ENCODE results near the gene PJA1. TPM values are rescaled to one million over a fixed set of nuclear protein-coding genes. Genes with fewer than 3 reads are reported as not detected.

PJA1 gene
- total and polyA plus RNA-seq, 2 experiments from 2014 or later = 68.9 to 73.4 TPM

GRCh38 chrX:69153060-69153730 lies 12.1 kb downstream of the PJA1 start:
- no peak for TF ChIP-seq CTCF (IDR thresholded peaks at IDR 0.05; ENCODE audit: low read depth, low read length)
- H3K4me1 ChIP-seq (ENCODE audit: low read depth) = peaks cover 11% of the 10 kb centered on the region
- peak overlapping the region; percentile 94 for H3K27ac ChIP-seq
- H3K27me3 ChIP-seq = no peaks in the 10 kb centered on the region
- H3K9me3 ChIP-seq (ENCODE audit: low read depth) = no peaks in the 10 kb centered on the region
- no peak overlapping the region for H3K4me3 ChIP-seq
- peak; percentile 82 to 86 for DNase-seq (ENCODE audit: low read depth in 1 of 2, low spot score in 1 of 2)
- H3K36me3 ChIP-seq = no peaks in the 10 kb centered on the region

- TF ChIP-seq CTCF (IDR thresholded peaks at IDR 0.05; ENCODE audit: low read depth, low read length) = no peak
- DNase-seq (ENCODE audit: low read depth in 1 of 2, low spot score in 1 of 2) = no peak
- Histone ChIP-seq H3K4me3 (no peak overlapping the region), H3K9me3 (ENCODE audit: low read depth) (no peaks in the 10 kb centered on the region), H3K4me1 (ENCODE audit: low read depth) (peaks cover 11% of the 10 kb centered on the region), H3K36me3 (no peaks in the 10 kb centered on the region), H3K27ac (peak overlapping the region; percentile 94), H3K27me3 (no peaks in the 10 kb centered on the region)
Measured at GRCh38 chrX:69152417-69152841, 12.8 kb downstream of the PJA1 start.

GRCh38 chrX:69151866-69152284 lies 13.4 kb downstream of the PJA1 start:
- Histone ChIP-seq H3K27me3 (no peaks in the 10 kb centered on the region), H3K27ac (no peak overlapping the region), H3K4me3 (no peak overlapping the region), H3K9me3 (ENCODE audit: low read depth) (no peaks in the 10 kb centered on the region), H3K36me3 (no peaks in the 10 kb centered on the region), H3K4me1 (ENCODE audit: low read depth) (peaks cover 11% of the 10 kb centered on the region)
- no peak for TF ChIP-seq CTCF (IDR thresholded peaks at IDR 0.05; ENCODE audit: low read depth, low read length)
- no peak for DNase-seq (ENCODE audit: low read depth in 1 of 2, low spot score in 1 of 2)

GRCh38 chrX:69150281-69150960 lies 14.8 kb downstream of the PJA1 start:
- no peak for DNase-seq (ENCODE audit: low read depth in 1 of 2, low spot score in 1 of 2)
- H3K4me3 ChIP-seq = no peak overlapping the region
- H3K36me3 ChIP-seq = no peaks in the 10 kb centered on the region
- H3K27me3 ChIP-seq = no peaks in the 10 kb centered on the region
- H3K4me1 ChIP-seq (ENCODE audit: low read depth) = peaks cover 11% of the 10 kb centered on the region
- peak overlapping the region; percentile 9 for H3K27ac ChIP-seq
- no peak for TF ChIP-seq CTCF (IDR thresholded peaks at IDR 0.05; ENCODE audit: low read depth, low read length)
- no peaks in the 10 kb centered on the region for H3K9me3 ChIP-seq (ENCODE audit: low read depth)

GRCh38 chrX:69149466-69150280 lies 15.6 kb downstream of the PJA1 start:
- peaks cover 11% of the 10 kb centered on the region for H3K4me1 ChIP-seq (ENCODE audit: low read depth)
- no peak for DNase-seq (ENCODE audit: low read depth in 1 of 2, low spot score in 1 of 2)
- no peaks in the 10 kb centered on the region for H3K27me3 ChIP-seq
- TF ChIP-seq CTCF (IDR thresholded peaks at IDR 0.05; ENCODE audit: low read depth, low read length) = no peak
- no peak overlapping the region for H3K27ac ChIP-seq
- no peaks in the 10 kb centered on the region for H3K36me3 ChIP-seq
- H3K9me3 ChIP-seq (ENCODE audit: low read depth) = no peaks in the 10 kb centered on the region
- H3K4me3 ChIP-seq = no peak overlapping the region

Data from cardiac muscle cell (in vitro differentiated cells and primary cell).